ENCODE data around the gene LENEP.

Gene LENEP

GRCh38 chr1:154960446-154961136, 32.8 kb upstream of the LENEP start:
- DNase-seq, result no peak

- DNase-seq, result peak; percentile 73 to 93
Observed at GRCh38 chr1:154961207-154962155, 31.9 kb upstream of the LENEP start, which contains the start of gene PYGO2. Gene PYGO2, minus strand, starts transcription at chr1:154961782. Its CDS starts 206 bp downstream, at chr1:154961576.

GRCh38 chr1:154962156-154962749, 31.1 kb upstream of the LENEP start:
- DNase-seq, result peak in 1 of 2 experiments; percentile 65

GRCh38 chr1:154962795-154963330, 30.5 kb upstream of the LENEP start:
- no peak for DNase-seq

- DNase-seq, result no peak
Observed at GRCh38 chr1:154963643-154964042, 29.7 kb upstream of the LENEP start.

- DNase-seq, result no peak
Observed at GRCh38 chr1:154964359-154964758, 29.0 kb upstream of the LENEP start.

- DNase-seq, result no peak
Observed at GRCh38 chr1:154966111-154966510, 27.3 kb upstream of the LENEP start.

GRCh38 chr1:154967331-154967950, 25.9 kb upstream of the LENEP start:
- no peak for DNase-seq

- no peak for DNase-seq
Observed at GRCh38 chr1:154968731-154969130, 24.7 kb upstream of the LENEP start.

- DNase-seq, result no peak
Observed at GRCh38 chr1:154969246-154969645, 24.1 kb upstream of the LENEP start.

GRCh38 chr1:154969860-154970452, 23.4 kb upstream of the LENEP start:
- DNase-seq, result no peak

- no peak for DNase-seq
Observed at GRCh38 chr1:154970631-154971340, 22.6 kb upstream of the LENEP start, which contains the start of gene SHC1. Gene SHC1, minus strand, starts transcription at chr1:154970747. Its CDS starts 221 bp downstream, at chr1:154970526.

- DNase-seq, result no peak
Observed at GRCh38 chr1:154971341-154971998, 21.9 kb upstream of the LENEP start.

- DNase-seq, result no peak
Observed at GRCh38 chr1:154972213-154972516, 21.2 kb upstream of the LENEP start.

GRCh38 chr1:154972517-154973343, 20.7 kb upstream of the LENEP start:
- no peak for DNase-seq

GRCh38 chr1:154973344-154974101, 19.9 kb upstream of the LENEP start:
- DNase-seq, result peak; percentile 95 to 97

GRCh38 chr1:154974102-154974807, 19.1 kb upstream of the LENEP start, which contains the start of gene CKS1B:
Gene CKS1B, plus strand, starts transcription at chr1:154974681. Its CDS starts 65 bp downstream, at chr1:154974746.
- DNase-seq, result peak; percentile 100

GRCh38 chr1:154974808-154975408, 18.5 kb upstream of the LENEP start:
- peak; percentile 98 to 100 for DNase-seq
